ENCODE measurements around the gene YLPM1.

Gene YLPM1

DNA sequence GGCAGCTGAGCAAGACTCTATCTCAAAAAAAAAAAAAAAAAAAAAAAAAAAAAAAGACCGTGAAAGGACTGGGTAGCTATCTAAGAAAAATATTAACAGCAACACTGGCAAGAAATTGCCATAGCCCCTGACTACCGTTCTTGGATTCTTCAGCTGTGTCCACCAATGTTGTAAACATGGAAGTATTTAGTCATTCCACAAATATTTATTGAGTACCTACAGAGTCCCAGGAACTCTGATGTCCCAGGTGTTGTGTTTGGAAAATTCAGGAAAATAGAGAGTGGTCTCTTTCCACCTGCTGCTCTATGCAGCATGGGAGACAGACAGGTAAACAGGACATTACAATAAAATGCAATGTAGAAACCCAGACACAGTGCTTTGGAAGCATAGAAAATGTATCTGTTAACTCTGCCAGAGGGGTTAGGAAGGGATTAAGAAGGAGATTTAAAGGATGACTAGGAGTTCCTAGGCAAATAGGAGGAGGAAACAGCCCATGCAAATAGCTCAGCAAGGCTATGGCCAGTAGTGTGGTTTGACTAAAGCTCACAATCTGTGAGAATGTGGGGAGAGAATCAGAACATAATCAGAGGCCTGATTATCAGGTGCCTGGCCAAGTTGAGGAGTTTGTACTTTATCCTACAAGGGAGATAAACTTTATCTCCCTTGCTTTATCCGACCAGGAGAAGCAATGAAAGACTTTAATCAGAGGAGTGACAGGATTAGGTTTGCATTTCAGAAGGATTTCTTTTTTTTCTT, 116.5 kb downstream of the YLPM1 start:
- Histone ChIP-seq H3K36me3 (ENCODE audit: control insufficient read depth in 4 of 4, insufficient read depth in 4 of 4, low read length in 3 of 4) (no peaks in the 10 kb centered on the region), H3K27ac (ENCODE audit: insufficient read depth in 1 of 2, low read depth in 1 of 2, low read length in 2 of 2, poor library complexity in 1 of 2, severe bottlenecking in 2 of 2) (no peak overlapping the region), H3K9me3 (ENCODE audit: control extremely low read depth in 1 of 5, control insufficient read depth in 4 of 5, insufficient read depth in 2 of 5, low read depth in 1 of 5, low read length in 4 of 5) (no peaks in the 10 kb centered on the region), H3K4me3 (ENCODE audit: control insufficient read depth in 1 of 7, extremely low read depth in 1 of 7, insufficient read depth in 4 of 7, low read depth in 2 of 7, low read length in 6 of 7) (no peak overlapping the region), H3K4me1 (ENCODE audit: control extremely low read depth in 1 of 4, control insufficient read depth in 4 of 4, insufficient read depth in 4 of 4, low read length in 3 of 4) (peaks cover 19 to 58% (median 49%) of the 10 kb centered on the region in 4 experiments), H3K27me3 (replicated peaks in 2 of 5; ENCODE audit: control insufficient read depth in 4 of 5, insufficient read depth in 5 of 5, low read length in 4 of 5) (no peaks in the 10 kb centered on the region)
- no CpG with 5 or more reads among the region's 3 CpGs for WGBS (ENCODE audit: insufficient coverage)
- no peak for DNase-seq
- ChIA-PET POLR2A (interaction anchor here (0.7 to 1.9 kb wide), 2 partner anchors 13 to 112 kb away, joined by 3 to 6 read pairs; no protein-coding TSS in a partner anchor), CTCF (interaction anchor here (1.9 to 20.7 kb wide), 5 partner anchors 12 to 208 kb away, joined by 6 to 434 read pairs (median 103); no protein-coding TSS in a partner anchor)

DNA sequence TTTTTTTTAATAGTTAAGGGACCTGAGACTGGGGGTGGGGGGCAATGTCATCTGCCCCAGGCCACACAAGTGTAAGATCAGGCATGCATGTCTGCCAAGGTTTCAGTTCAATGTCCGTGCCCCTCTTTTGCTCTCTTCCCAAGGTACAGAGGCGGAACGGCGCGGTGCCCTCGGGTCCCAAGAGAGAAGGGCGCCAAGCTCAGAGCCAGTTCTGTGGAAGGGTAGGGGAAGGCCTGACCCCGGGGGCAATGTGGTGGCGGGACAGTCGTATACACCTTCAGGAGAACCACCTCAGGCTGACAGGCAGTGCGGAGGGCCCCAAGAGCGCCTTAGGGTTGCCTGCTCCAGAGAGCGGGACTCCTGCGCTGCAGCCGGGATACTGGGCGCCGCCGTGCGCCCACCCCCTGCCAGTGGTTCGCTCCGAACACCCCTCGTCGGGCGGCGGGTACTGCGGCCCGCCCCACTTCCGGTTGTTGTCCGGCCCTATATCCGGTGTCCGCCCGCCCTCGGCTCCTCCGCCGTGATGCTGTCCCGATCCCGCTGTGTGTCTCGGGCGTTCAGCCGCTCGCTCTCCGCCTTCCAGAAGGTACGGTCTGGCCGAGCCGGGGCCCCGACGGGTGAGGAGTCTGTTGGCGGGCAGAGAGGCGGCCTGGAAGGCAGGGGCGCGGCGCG, 118.5 kb downstream of the YLPM1 start, which contains the start of gene DLST:
DLST (plus strand) TSS at position 486 of the 672 bp plus-strand sequence; CDS start at position 524, 38 bp downstream.
- H3K4me1 ChIP-seq (ENCODE audit: control extremely low read depth in 1 of 4, control insufficient read depth in 4 of 4, insufficient read depth in 4 of 4, low read length in 3 of 4) = peaks cover 14 to 43% (median 34%) of the 10 kb centered on the region in 4 experiments
- CTCF ChIA-PET = interaction anchor here (1.0 to 20.7 kb wide), 9 partner anchors 10 to 25 kb away, joined by 3 to 434 read pairs (median 6); no protein-coding TSS in a partner anchor
- WGBS (ENCODE audit: insufficient coverage) = under 1% methylated on average over 53 of the region's 53 CpGs

GRCh38 chr14:74882103-74882920, 119.2 kb downstream of the YLPM1 start:
- WGBS (ENCODE audit: insufficient coverage) = 4% methylated on average over 39 of the region's 49 CpGs

More for the DNA sequence above, 118.5 kb downstream of the YLPM1 start, which contains the start of gene DLST:
- Histone ChIP-seq H3K27me3 (replicated peaks in 2 of 5; ENCODE audit: control insufficient read depth in 4 of 5, insufficient read depth in 5 of 5, low read length in 4 of 5) (no peaks in the 10 kb centered on the region), H3K27ac (ENCODE audit: insufficient read depth in 1 of 2, low read depth in 1 of 2, low read length in 2 of 2, poor library complexity in 1 of 2, severe bottlenecking in 2 of 2) (peak within 1 kb of the TSS; percentile 86 to 88), H3K36me3 (ENCODE audit: control insufficient read depth in 4 of 4, insufficient read depth in 4 of 4, low read length in 3 of 4) (peaks cover 0 to 17% (median 8%) of the 10 kb centered on the region in 4 experiments), H3K4me3 (ENCODE audit: control insufficient read depth in 1 of 7, extremely low read depth in 1 of 7, insufficient read depth in 4 of 7, low read depth in 2 of 7, low read length in 6 of 7) (peak within 1 kb of the TSS; percentile 83 to 99 (median 96)), H3K9me3 (ENCODE audit: control extremely low read depth in 1 of 5, control insufficient read depth in 4 of 5, insufficient read depth in 2 of 5, low read depth in 1 of 5, low read length in 4 of 5) (no peaks in the 10 kb centered on the region)
- POLR2A ChIA-PET = interaction anchor here (0.6 kb wide), 1 partner anchor 43 kb away, joined by 5 read pairs; no protein-coding TSS in a partner anchor
- DNase-seq = peak; percentile 83 to 89 (median 88)

More at GRCh38 chr14:74882103-74882920, 119.2 kb downstream of the YLPM1 start:
- peaks cover 0 to 17% (median 10%) of the 10 kb centered on the region in 4 experiments for H3K36me3 ChIP-seq (ENCODE audit: control insufficient read depth in 4 of 4, insufficient read depth in 4 of 4, low read length in 3 of 4)
- peaks cover 14 to 35% (median 30%) of the 10 kb centered on the region in 4 experiments for H3K4me1 ChIP-seq (ENCODE audit: control extremely low read depth in 1 of 4, control insufficient read depth in 4 of 4, insufficient read depth in 4 of 4, low read length in 3 of 4)
- CTCF ChIA-PET = interaction anchor here (1.0 to 20.7 kb wide), 8 partner anchors 10 to 206 kb away, joined by 3 to 434 read pairs (median 7); no protein-coding TSS in a partner anchor
- POLR2A ChIA-PET = interaction anchor here (0.6 to 1.0 kb wide), 2 partner anchors 11 to 35 kb away, joined by 3 to 6 read pairs; no protein-coding TSS in a partner anchor
- H3K4me3 ChIP-seq (ENCODE audit: control insufficient read depth in 1 of 7, extremely low read depth in 1 of 7, insufficient read depth in 4 of 7, low read depth in 2 of 7, low read length in 6 of 7) = peak overlapping the region; percentile 83 to 99 (median 96)
- H3K27ac ChIP-seq (ENCODE audit: insufficient read depth in 1 of 2, low read depth in 1 of 2, low read length in 2 of 2, poor library complexity in 1 of 2, severe bottlenecking in 2 of 2) = peak overlapping the region; percentile 86 to 88
- DNase-seq = peak; percentile 56 to 76 (median 69)
- H3K9me3 ChIP-seq (ENCODE audit: control extremely low read depth in 1 of 5, control insufficient read depth in 4 of 5, insufficient read depth in 2 of 5, low read depth in 1 of 5, low read length in 4 of 5) = no peaks in the 10 kb centered on the region
- no peaks in the 10 kb centered on the region for H3K27me3 ChIP-seq (replicated peaks in 2 of 5; ENCODE audit: control insufficient read depth in 4 of 5, insufficient read depth in 5 of 5, low read length in 4 of 5)

All from common myeloid progenitor, CD34-positive (primary cell).